Vagina (tissue), 2 donors: ENCODE results near the gene EML1.

Source experiments
- CTCF ChIP-seq, 3 experiments: fragments of 450-650 bp in 2 of 3; fragments of 200-600 bp in 1 of 3; sonication (generic) in 1 of 3; IDR thresholded peaks; one replicate each; pipeline ENCODE4 v1.5.1; 2017 to 2019; ENCODE audit warnings: antibody characterized with exemption in 3 of 3, mild to moderate bottlenecking in 2 of 3, moderate library complexity in 2 of 3
- POLR2AphosphoS5 ChIP-seq, 2 donors: sonication (generic); formaldehyde crosslinking; IDR thresholded peaks; one replicate each; pipeline ENCODE4 v1.9.0; 2017; ENCODE audit warnings: antibody characterized with exemption in 2 of 2, mild to moderate bottlenecking in 2 of 2, low read depth in 1 of 2; ENCODE audit not compliant: insufficient read depth in 1 of 2

- TF ChIP-seq POLR2AphosphoS5 (IDR thresholded peaks at IDR 0.05; ENCODE audit: insufficient read depth in 1 of 2, low read depth in 1 of 2), result no peak
- no peak for TF ChIP-seq CTCF (IDR thresholded peaks at IDR 0.05)
These were observed 183.5 kb downstream of the EML1 start for GRCh38 chr14:99976681-99977080.
